HG03159 (cell line): ENCODE results near the gene OXCT1.
"Not testable (repeated sequence)": the region's sequence is repeated elsewhere in the genome, so short reads cannot be mapped to it uniquely, and the experiment has no call there.

Experiments
- ATAC-seq: cut with Tn5 transposase; IDR thresholded peaks from one replicate; pipeline ENCODE4 v1.9.1; 2021; ENCODE audit warnings: mild to moderate bottlenecking, moderate library complexity; ENCODE audit not compliant: unreplicated experiment

OXCT1 gene

DNA sequence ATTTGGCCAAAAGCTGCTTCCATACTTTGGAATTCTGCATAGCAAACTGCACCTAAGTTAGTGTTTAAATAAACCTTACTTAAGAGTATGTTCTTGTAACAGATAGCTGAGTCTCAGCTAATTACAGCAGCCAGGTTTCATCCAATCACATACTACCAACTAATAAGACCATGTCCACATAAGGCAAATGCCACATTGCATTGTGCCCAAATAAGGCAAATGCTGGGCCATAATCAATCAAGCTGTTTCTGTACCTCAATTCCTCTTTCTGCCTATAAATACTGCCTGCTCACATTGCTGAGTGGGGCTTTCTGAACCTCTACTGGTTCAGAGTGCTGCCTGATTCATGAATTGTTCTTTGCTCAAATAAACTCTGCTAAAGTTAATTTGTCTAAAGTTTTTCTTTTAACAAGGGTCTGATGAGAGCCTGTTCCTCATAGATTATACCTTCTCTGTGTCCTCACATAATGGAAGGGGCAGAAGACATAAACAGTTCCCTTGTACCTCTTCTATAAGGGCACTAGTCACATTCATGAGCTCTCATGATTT is 4.4 kb upstream of the OXCT1 start:
- ATAC-seq: no peak

DNA sequence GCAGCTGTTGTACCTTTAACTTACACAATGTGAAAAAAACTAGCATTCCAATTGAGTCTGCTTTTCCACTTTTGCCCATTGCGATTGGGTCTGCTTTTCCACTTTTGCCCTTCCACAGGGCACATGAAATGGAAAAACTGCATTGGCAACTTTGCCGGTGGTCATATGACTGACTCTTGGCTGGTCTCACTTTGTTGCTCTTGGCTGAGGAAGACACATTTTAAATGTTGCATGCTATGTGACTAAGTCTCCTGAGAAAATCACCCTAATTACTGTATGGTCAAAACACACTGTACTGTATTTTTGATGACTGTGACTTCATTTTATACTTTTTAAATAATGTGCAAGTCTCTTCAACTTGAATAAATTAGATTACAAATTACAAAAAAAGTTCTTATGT is 1.6 kb upstream of the OXCT1 start:
- ATAC-seq: no peak

- ATAC-seq: no peak
These were observed 413 bp upstream of the OXCT1 start for GRCh38 chr5:41870627-41871048.

- ATAC-seq: no peak
These were observed 988 bp downstream of the OXCT1 start for GRCh38 chr5:41869151-41869723.

GRCh38 chr5:41863871-41864486 is 6.2 kb downstream of the OXCT1 start:
- peak; percentile 59 for ATAC-seq

- ATAC-seq: no peak
These were observed 11.3 kb downstream of the OXCT1 start for GRCh38 chr5:41858890-41859289.

- no peak for ATAC-seq
These were observed 12.2 kb downstream of the OXCT1 start for GRCh38 chr5:41857989-41858388.

DNA sequence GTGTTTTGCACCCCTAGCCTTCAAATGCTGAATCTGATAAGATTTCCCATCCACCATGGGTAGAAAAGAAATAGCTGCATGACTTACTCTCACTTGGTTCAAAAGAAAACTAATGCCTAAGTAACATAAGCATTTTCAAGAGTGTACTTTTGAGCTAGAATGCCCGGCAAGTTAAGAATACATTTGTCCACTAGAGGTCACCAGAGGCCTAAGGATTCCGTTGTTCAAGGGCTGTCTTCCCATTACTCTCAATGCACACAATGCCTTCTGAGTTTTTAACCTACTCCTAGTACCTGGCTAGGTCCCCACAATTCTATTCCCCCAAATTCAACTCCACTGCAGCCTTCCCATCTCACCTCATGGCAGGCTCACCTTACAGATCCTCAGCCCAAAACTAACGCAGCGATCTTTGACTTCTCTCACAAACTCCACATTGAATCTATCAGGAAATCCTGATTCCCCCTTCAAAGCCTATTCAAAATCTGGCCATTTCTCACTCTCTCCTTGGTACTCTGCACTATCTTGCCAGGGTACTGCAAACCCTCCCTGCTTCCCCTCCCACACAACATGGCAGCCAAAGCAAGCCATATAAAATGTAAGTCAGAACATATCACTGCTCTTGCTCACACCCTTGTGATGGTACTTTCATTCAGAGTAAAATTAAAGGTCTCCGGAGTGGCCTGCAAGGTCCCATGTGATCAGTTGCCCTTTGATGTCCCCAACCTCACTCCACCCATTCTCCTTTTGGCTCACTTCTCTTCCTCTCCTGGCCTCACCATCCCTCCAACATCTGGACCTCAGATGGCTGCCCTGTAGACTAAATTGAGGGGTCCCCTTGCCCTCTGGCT is 13.4 kb downstream of the OXCT1 start:
- ATAC-seq: peak; percentile 92

DNA sequence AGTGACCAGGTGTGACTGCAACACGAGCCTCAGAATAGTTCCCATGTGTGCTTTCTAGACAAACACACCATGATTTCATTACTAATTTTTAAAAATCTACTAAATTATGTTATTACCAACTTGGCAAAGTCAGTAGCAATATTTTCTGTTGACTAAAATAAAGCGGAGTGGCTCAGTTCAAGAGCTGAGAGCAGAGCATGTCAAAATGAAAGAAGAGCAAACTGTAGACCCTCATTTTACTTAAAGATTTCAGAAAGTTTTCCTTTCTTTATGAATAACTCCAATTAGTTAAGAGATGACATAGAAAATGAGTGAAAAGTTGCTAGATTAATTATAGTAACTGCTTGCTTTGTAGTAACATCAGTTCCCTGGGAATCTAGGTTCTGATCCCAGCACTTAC is 17.9 kb downstream of the OXCT1 start:
- ATAC-seq: no peak

GRCh38 chr5:41851116-41851515 is 19.1 kb downstream of the OXCT1 start:
- ATAC-seq: no peak

DNA sequence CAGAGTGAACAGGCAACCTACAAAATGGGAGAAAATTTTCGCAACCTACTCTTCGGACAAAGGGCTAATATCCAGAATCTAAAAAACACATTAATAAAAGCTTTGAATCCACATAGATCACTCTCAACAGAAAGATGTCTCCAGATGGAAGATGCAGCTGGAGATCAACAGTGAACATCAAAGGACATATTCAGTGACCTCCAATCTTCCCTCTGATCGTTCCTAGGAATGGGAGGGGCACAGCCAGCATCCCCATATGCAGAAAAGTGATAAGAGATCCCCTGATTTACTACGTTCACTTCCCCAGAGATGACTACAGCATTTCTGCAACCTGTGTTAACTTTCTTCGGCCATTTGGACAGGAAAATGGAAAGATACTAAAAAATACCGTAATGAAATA is 21.2 kb downstream of the OXCT1 start:
- no peak for ATAC-seq

DNA sequence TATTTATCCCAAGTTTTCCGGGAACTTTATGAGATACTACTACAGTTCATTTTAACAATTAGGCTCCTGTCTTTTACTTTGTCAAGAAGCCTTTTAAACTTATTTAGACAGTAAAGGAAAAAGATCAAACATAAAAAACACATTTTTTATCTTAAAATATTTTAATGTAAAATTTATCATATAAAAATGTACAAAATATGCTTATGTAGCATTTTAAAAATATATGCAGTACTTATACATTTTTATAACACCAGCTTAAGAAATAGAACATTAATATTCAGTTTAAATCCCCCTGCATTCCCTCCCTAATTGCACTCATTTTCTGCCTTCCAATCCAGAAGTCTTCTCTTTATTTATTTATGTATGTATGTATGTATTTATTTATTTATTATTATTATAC is 24.5 kb downstream of the OXCT1 start:
- ATAC-seq: not testable (repeated sequence)

GRCh38 chr5:41844502-41844901 is 25.7 kb downstream of the OXCT1 start:
- no peak for ATAC-seq

- peak; percentile 51 for ATAC-seq
These were observed 26.5 kb downstream of the OXCT1 start for GRCh38 chr5:41843456-41844370.

- peak; percentile 84 for ATAC-seq
These were observed 27.4 kb downstream of the OXCT1 start for GRCh38 chr5:41842777-41843176.

GRCh38 chr5:41841325-41841724 is 28.9 kb downstream of the OXCT1 start:
- ATAC-seq: no peak

GRCh38 chr5:41840251-41840650 is 30.0 kb downstream of the OXCT1 start:
- ATAC-seq: no peak

- ATAC-seq: no peak
These were observed 32.4 kb downstream of the OXCT1 start for GRCh38 chr5:41837793-41838192.

DNA sequence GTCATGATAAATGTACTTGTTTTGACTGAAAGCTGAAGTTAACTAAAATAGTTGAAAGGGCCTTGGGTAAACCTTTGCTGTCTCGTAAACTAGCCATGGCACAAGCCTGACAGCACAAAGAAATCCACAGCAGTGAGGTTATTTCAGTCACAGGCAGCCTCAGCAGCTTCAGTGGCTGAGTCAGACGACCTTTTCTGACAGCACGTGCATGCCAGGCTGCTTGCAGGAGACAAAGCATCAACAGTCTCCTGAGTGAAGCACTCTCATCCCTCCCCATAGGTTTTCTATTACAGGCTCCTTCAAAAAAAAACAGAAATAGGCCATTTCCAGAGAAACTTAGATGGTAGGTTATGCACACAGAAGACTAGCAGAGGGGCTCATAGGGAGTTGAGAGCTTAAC is 34.6 kb downstream of the OXCT1 start:
- no peak for ATAC-seq

GRCh38 chr5:41834506-41834905 is 35.7 kb downstream of the OXCT1 start:
- no peak for ATAC-seq

DNA sequence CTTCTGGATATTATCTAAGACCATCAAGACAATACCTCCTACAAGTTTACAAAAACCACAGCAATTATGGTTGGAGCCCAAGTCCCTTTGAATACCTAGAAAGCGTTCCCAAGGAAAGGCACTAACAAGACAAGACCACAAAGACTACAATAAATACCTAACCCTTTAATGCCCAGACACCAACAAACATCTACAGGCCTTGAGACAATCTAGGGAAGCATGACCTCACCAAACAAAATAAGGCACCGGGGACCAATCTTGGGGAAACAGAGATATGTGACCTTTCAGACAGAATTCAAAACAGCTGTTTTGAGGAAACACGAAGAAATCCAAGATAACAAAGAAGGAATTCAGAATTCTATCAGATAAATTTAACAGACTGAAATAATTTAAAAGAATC is 37.8 kb downstream of the OXCT1 start:
- ATAC-seq: no peak
